Activated CD4-positive, alpha-beta T cell treated with anti-CD3 and anti-CD28 coated beads, Interleukin-2, amount 50 U/mL, for 48 hours (primary cell): ENCODE results near the gene FSHR.

Experiments used
- DNase-seq, 2 experiments: peaks; one replicate each; pipeline ENCODE4 v3.0.0-alpha.2; 2020

FSHR gene

GRCh38 chr2:49154140-49154539 lies at the start of gene FSHR:
FSHR (minus strand) TSS chr2:49154515; CDS start chr2:49154417, 98 bp downstream.
- no peak for DNase-seq

GRCh38 chr2:49199266-49199665 lies 45.0 kb upstream of the FSHR start:
- DNase-seq: no peak

GRCh38 chr2:49194701-49195100 lies 40.4 kb upstream of the FSHR start:
- no peak for DNase-seq

GRCh38 chr2:49192036-49192435 lies 37.7 kb upstream of the FSHR start:
- DNase-seq: no peak

- no peak for DNase-seq
These were observed 35.4 kb upstream of the FSHR start for GRCh38 chr2:49189512-49190225.

- DNase-seq: no peak
These were observed 31.8 kb upstream of the FSHR start for GRCh38 chr2:49186050-49186648.

GRCh38 chr2:49178656-49179055 lies 24.3 kb upstream of the FSHR start:
- DNase-seq: no peak

GRCh38 chr2:49177194-49177593 lies 22.9 kb upstream of the FSHR start:
- DNase-seq: no peak

- no peak for DNase-seq
These were observed 21.5 kb upstream of the FSHR start for GRCh38 chr2:49175831-49176230.

GRCh38 chr2:49174750-49175149 lies 20.4 kb upstream of the FSHR start:
- DNase-seq: no peak

GRCh38 chr2:49167131-49167530 lies 12.8 kb upstream of the FSHR start:
- no peak for DNase-seq

GRCh38 chr2:49165662-49166061 lies 11.3 kb upstream of the FSHR start:
- no peak for DNase-seq

- no peak for DNase-seq
These were observed 10.4 kb upstream of the FSHR start for GRCh38 chr2:49164729-49165128.

GRCh38 chr2:49162151-49162550 lies 7.8 kb upstream of the FSHR start:
- no peak for DNase-seq

GRCh38 chr2:49154891-49155290 lies 576 bp upstream of the FSHR start:
- no peak for DNase-seq

GRCh38 chr2:49153252-49153651 lies 1.1 kb downstream of the FSHR start:
- DNase-seq: no peak

GRCh38 chr2:49152824-49153223 lies 1.5 kb downstream of the FSHR start:
- DNase-seq: no peak

GRCh38 chr2:49146401-49146800 lies 7.9 kb downstream of the FSHR start:
- no peak for DNase-seq

- DNase-seq: no peak
These were observed 22.5 kb downstream of the FSHR start for GRCh38 chr2:49131801-49132200.

GRCh38 chr2:49129034-49129433 lies 25.3 kb downstream of the FSHR start:
- DNase-seq: no peak

GRCh38 chr2:49123600-49123999 lies 30.7 kb downstream of the FSHR start:
- DNase-seq: no peak

GRCh38 chr2:49122107-49122506 lies 32.2 kb downstream of the FSHR start:
- DNase-seq: no peak

GRCh38 chr2:49113046-49113445 lies 41.3 kb downstream of the FSHR start:
- DNase-seq: no peak

GRCh38 chr2:49111456-49111855 lies 42.9 kb downstream of the FSHR start:
- no peak for DNase-seq

- no peak for DNase-seq
These were observed 43.3 kb downstream of the FSHR start for GRCh38 chr2:49111006-49111405.
